GM21529 (cell line): Measurements from ENCODE around the gene UBE3B.

Source experiments
- ATAC-seq: cut with Tn5 transposase; IDR thresholded peaks from one replicate; pipeline ENCODE4 v1.9.1; 2021; ENCODE audit not compliant: unreplicated experiment

UBE3B gene

GRCh38 chr12:109567967-109568366 is 90.5 kb downstream of the UBE3B start:
- no peak for ATAC-seq

- ATAC-seq, result no peak
These were observed 91.1 kb downstream of the UBE3B start for GRCh38 chr12:109568486-109568885.

- ATAC-seq, result no peak
These were observed 94.5 kb downstream of the UBE3B start for GRCh38 chr12:109571773-109572505.

GRCh38 chr12:109572506-109572845 is 95.0 kb downstream of the UBE3B start:
- ATAC-seq, result no peak

GRCh38 chr12:109573029-109573913 is 95.8 kb downstream of the UBE3B start, which contains the start of the genes MMAB and MVK:
TSS of gene MMAB (minus strand) at chr12:109573504. CDS start at chr12:109573480, 24 bp downstream.
TSS of gene MVK (plus strand) at chr12:109573794. CDS start at chr12:109574823, 1,029 bp downstream.
- peak; percentile 92 for ATAC-seq

- ATAC-seq, result peak; percentile 7
These were observed 96.4 kb downstream of the UBE3B start for GRCh38 chr12:109573914-109574244.

GRCh38 chr12:109575683-109576082 is 98.2 kb downstream of the UBE3B start:
- no peak for ATAC-seq

GRCh38 chr12:109577311-109577710 is 99.9 kb downstream of the UBE3B start:
- ATAC-seq, result no peak

- ATAC-seq, result no peak
These were observed 101.0 kb downstream of the UBE3B start for GRCh38 chr12:109578330-109578927.

GRCh38 chr12:109579639-109580038 is 102.2 kb downstream of the UBE3B start:
- ATAC-seq, result no peak

- ATAC-seq, result no peak
These were observed 102.8 kb downstream of the UBE3B start for GRCh38 chr12:109580272-109580671.

GRCh38 chr12:109580684-109581333 is 103.4 kb downstream of the UBE3B start:
- ATAC-seq, result no peak

GRCh38 chr12:109581334-109581691 is 103.9 kb downstream of the UBE3B start:
- no peak for ATAC-seq

GRCh38 chr12:109581856-109582255 is 104.4 kb downstream of the UBE3B start:
- ATAC-seq, result no peak

GRCh38 chr12:109582636-109583035 is 105.2 kb downstream of the UBE3B start:
- ATAC-seq, result no peak

- ATAC-seq, result no peak
These were observed 106.3 kb downstream of the UBE3B start for GRCh38 chr12:109583733-109584132.
